H1 (cell line): Measurements from ENCODE around the gene ELMO1.

ENCODE experiments used
- EZH2 ChIP-seq: fragments of 200-600 bp; sonication (generic); IDR thresholded peaks from 2 replicates; pipeline ENCODE4 v1.7.1; 2012; ENCODE audit warnings: low read depth, mild to moderate bottlenecking, moderate library complexity, low read length, inconsistent platforms; ENCODE audit not compliant: severe bottlenecking
- MAX ChIP-seq: IDR thresholded peaks from 2 replicates; pipeline ENCODE4 v1.6.1; 2012; ENCODE audit warnings: inconsistent platforms
- POLR2AphosphoS5 ChIP-seq: IDR thresholded peaks from 2 replicates; pipeline ENCODE4 v1.6.1; 2011; ENCODE audit warnings: low read depth, low read length
- SIN3A ChIP-seq, 2 experiments: IDR thresholded peaks in 1 of 2; conservative IDR thresholded peaks in 1 of 2; 2 replicates each; pipeline ENCODE4 v1.6.1; 2011 to 2012; ENCODE audit warnings: low read length in 2 of 2, improper control_type of control experiment in 1 of 2, low read depth in 1 of 2, mild to moderate bottlenecking in 1 of 2
- SP1 ChIP-seq: IDR thresholded peaks from 2 replicates; pipeline ENCODE4 v1.6.1; 2011; ENCODE audit warnings: low read depth, low read length

- no peak for TF ChIP-seq SP1
- no peak for TF ChIP-seq POLR2AphosphoS5
- TF ChIP-seq MAX, result no peak
- TF ChIP-seq EZH2, result no peak
- no peak for TF ChIP-seq SIN3A (conservative IDR thresholded peaks at IDR 0.05 in 1 of 2, IDR thresholded peaks at IDR 0.05 in 1 of 2; ENCODE audit: low read depth in 1 of 2, low read length in 2 of 2)
Observed at GRCh38 chr7:37129035-37129425, 319.6 kb downstream of the ELMO1 start.
